Adrenal gland (tissue), 5 donors: ENCODE measurements around the gene SYNE4.

Source experiments
- POLR2A ChIP-seq, 2 donors: fragments of 450-650 bp; IDR thresholded peaks; one replicate each; pipeline ENCODE4 v1.6.1; 2017; ENCODE audit warnings: antibody characterized with exemption in 2 of 2, mild to moderate bottlenecking in 2 of 2, moderate library complexity in 1 of 2
- TF ChIP-seq, protein P1 (sequence below), 6 experiments: fragments of 450-650 bp in 4 of 6; fragments of 200-600 bp in 2 of 6; sonication (generic) in 1 of 6; IDR thresholded peaks; 1 replicate in 5 of 6; 2 replicates in 1 of 6; pipeline versions ENCODE4 v1.5.1 to v1.8.0; 2016 to 2021; ENCODE audit warnings: antibody characterized with exemption in 6 of 6, mild to moderate bottlenecking in 2 of 6, moderate library complexity in 1 of 6
- donor health status: DM: no; HTN: no; CAD: no.

DNA sequence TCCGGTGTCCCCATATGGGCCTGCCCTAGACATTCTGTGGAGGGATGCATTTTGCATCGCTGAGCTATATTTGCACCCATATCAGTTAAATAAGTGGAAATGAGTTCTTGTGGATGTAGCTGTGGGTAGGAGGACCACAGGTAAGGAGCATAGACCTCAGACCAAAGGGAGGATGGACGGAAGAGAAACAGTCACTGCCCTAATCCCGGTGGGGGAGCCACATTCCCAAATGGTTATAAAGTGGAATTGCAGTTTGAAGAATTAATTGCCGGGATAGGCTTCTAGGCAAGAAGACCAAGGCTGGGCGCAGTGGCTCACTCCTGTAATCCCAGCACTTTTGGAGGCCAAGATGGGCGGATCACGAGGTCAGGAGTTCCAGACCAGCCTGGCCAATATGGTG is 11.8 kb downstream of the SYNE4 start:
- TF ChIP-seq POLR2A (IDR thresholded peaks at IDR 0.05) = no peak
- TF ChIP-seq, protein P1, sequence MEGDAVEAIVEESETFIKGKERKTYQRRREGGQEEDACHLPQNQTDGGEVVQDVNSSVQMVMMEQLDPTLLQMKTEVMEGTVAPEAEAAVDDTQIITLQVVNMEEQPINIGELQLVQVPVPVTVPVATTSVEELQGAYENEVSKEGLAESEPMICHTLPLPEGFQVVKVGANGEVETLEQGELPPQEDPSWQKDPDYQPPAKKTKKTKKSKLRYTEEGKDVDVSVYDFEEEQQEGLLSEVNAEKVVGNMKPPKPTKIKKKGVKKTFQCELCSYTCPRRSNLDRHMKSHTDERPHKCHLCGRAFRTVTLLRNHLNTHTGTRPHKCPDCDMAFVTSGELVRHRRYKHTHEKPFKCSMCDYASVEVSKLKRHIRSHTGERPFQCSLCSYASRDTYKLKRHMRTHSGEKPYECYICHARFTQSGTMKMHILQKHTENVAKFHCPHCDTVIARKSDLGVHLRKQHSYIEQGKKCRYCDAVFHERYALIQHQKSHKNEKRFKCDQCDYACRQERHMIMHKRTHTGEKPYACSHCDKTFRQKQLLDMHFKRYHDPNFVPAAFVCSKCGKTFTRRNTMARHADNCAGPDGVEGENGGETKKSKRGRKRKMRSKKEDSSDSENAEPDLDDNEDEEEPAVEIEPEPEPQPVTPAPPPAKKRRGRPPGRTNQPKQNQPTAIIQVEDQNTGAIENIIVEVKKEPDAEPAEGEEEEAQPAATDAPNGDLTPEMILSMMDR (IDR thresholded peaks at IDR 0.05) = no peak
